RCC 7860 (cell line): ENCODE data around the gene CATSPERB.
"Not testable (repeated sequence)": the region's sequence is repeated elsewhere in the genome, so short reads cannot be mapped to it uniquely, and the experiment has no call there.

ENCODE experiments used
- DNase-seq: peaks from one replicate; pipeline ENCODE4 v3.0.0-alpha.2; 2015; ENCODE audit warnings: low spot score
- FAIRE-seq: peaks from 2 replicates; lab custom pipeline; 2012; peaks lifted over from hg19 to GRCh38; lab: Jason Lieb, UNC

The CATSPERB gene

GRCh38 chr14:91681118-91681517, 50.8 kb downstream of the CATSPERB start:
- no peak for FAIRE-seq
- no peak for DNase-seq

GRCh38 chr14:91679273-91679672, 52.6 kb downstream of the CATSPERB start:
- DNase-seq (no peak), FAIRE-seq (no peak)

- DNase-seq, FAIRE-seq: not testable (repeated sequence)
Observed at GRCh38 chr14:91677687-91678086, 54.2 kb downstream of the CATSPERB start.

- FAIRE-seq, result no peak
- DNase-seq, result no peak
Observed at GRCh38 chr14:91674911-91675310, 57.0 kb downstream of the CATSPERB start.

- no peak for DNase-seq
- FAIRE-seq, result no peak
Observed at GRCh38 chr14:91669867-91670266, 62.0 kb downstream of the CATSPERB start.

GRCh38 chr14:91667101-91667500, 64.8 kb downstream of the CATSPERB start:
- not testable (repeated sequence) for DNase-seq, FAIRE-seq

GRCh38 chr14:91660790-91661189, 71.1 kb downstream of the CATSPERB start:
- no peak for FAIRE-seq
- no peak for DNase-seq

- no peak for FAIRE-seq
- no peak for DNase-seq
Observed at GRCh38 chr14:91654836-91655235, 77.0 kb downstream of the CATSPERB start.

GRCh38 chr14:91653451-91653850, 78.4 kb downstream of the CATSPERB start:
- no peak for FAIRE-seq

GRCh38 chr14:91649930-91650329, 82.0 kb downstream of the CATSPERB start:
- DNase-seq, result peak; percentile 8

More at GRCh38 chr14:91653451-91653850, 78.4 kb downstream of the CATSPERB start:
- DNase-seq, result no peak

GRCh38 chr14:91647856-91648255, 84.0 kb downstream of the CATSPERB start:
- no peak for DNase-seq
- FAIRE-seq, result no peak

More at GRCh38 chr14:91649930-91650329, 82.0 kb downstream of the CATSPERB start:
- FAIRE-seq, result no peak

GRCh38 chr14:91636604-91637003, 95.3 kb downstream of the CATSPERB start:
- FAIRE-seq, result no peak
- DNase-seq, result no peak

- no peak for DNase-seq
- FAIRE-seq, result no peak
Observed at GRCh38 chr14:91624757-91625156, 107.1 kb downstream of the CATSPERB start.

- FAIRE-seq (no peak), DNase-seq (no peak)
Observed at GRCh38 chr14:91614187-91614586, 117.7 kb downstream of the CATSPERB start.

GRCh38 chr14:91613459-91614112, 118.3 kb downstream of the CATSPERB start:
- FAIRE-seq (no peak), DNase-seq (no peak)

- FAIRE-seq (no peak), DNase-seq (no peak)
Observed at GRCh38 chr14:91611528-91611927, 120.4 kb downstream of the CATSPERB start.

GRCh38 chr14:91609161-91609560, 122.7 kb downstream of the CATSPERB start:
- FAIRE-seq (no peak), DNase-seq (no peak)

- FAIRE-seq (no peak), DNase-seq (no peak)
Observed at GRCh38 chr14:91607322-91608047, 124.4 kb downstream of the CATSPERB start.

GRCh38 chr14:91606851-91607250, 125.0 kb downstream of the CATSPERB start:
- DNase-seq (no peak), FAIRE-seq (no peak)

GRCh38 chr14:91604611-91605010, 127.3 kb downstream of the CATSPERB start:
- FAIRE-seq, DNase-seq: not testable (repeated sequence)

GRCh38 chr14:91599994-91600393, 131.9 kb downstream of the CATSPERB start:
- FAIRE-seq, result no peak
- DNase-seq, result no peak

- FAIRE-seq (no peak), DNase-seq (no peak)
Observed at GRCh38 chr14:91595736-91596135, 136.2 kb downstream of the CATSPERB start.
